Neural cell (in vitro differentiated cells): Measurements from ENCODE around the gene HAPLN2. TPM values are rescaled to one million over a fixed set of nuclear protein-coding genes. Genes with fewer than 3 reads are reported as not detected.

ENCODE experiments used
- H2AFZ ChIP-seq: fragments of 200-600, 300-800 bp; sonication (generic), shearing (Covaris generic); 2 replicates; pipeline ENCODE4 v1.6.0; 2014; ENCODE audit warnings: low read depth, mild to moderate bottlenecking, antibody characterized with exemption, low read length, moderate library complexity
- H3F3A ChIP-seq: fragments of 200-600 bp; shearing (Covaris generic); 2 replicates; pipeline ENCODE4 v1.6.1; 2016; ENCODE audit warnings: mild to moderate bottlenecking, moderate library complexity, mixed read lengths, antibody characterized with exemption, low read length; ENCODE audit not compliant: insufficient read depth, poor library complexity, severe bottlenecking
- H3K27ac ChIP-seq: fragments of 200-600, 300-800 bp; sonication (generic), shearing (Covaris generic); 2 replicates; pipeline ENCODE4 v1.5.1; 2014; ENCODE audit warnings: mild to moderate bottlenecking, low read length, moderate library complexity
- H3K27me3 ChIP-seq: fragments of 300-800, 200-600 bp; sonication (generic), shearing (Covaris generic); 2 replicates; pipeline ENCODE4 v1.6.0; 2014; ENCODE audit warnings: mild to moderate bottlenecking, low read depth, low read length, moderate library complexity; ENCODE audit not compliant: insufficient read depth
- H3K36me3 ChIP-seq: fragments of 300-800, 200-600 bp; sonication (generic), shearing (Covaris generic); 2 replicates; pipeline ENCODE4 v1.5.1; 2014; ENCODE audit warnings: mild to moderate bottlenecking, antibody characterized with exemption, low read length, moderate library complexity; ENCODE audit not compliant: insufficient read depth
- H3K4me2 ChIP-seq: fragments of 300-800, 200-600 bp; sonication (generic), shearing (Covaris generic); 2 replicates; pipeline ENCODE4 v1.6.0; 2014; ENCODE audit warnings: mild to moderate bottlenecking, low read length
- H3K4me3 ChIP-seq: fragments of 300-800, 200-600 bp; sonication (generic), shearing (Covaris generic); 2 replicates; pipeline ENCODE4 v1.5.1; 2014; ENCODE audit warnings: mild to moderate bottlenecking, low read length, moderate library complexity
- H3K79me2 ChIP-seq: fragments of 200-600 bp; shearing (Covaris generic); replicated peaks from 2 replicates; pipeline ENCODE4 v1.6.0; 2014; ENCODE audit warnings: mild to moderate bottlenecking, low read length, moderate library complexity; ENCODE audit not compliant: insufficient read depth
- H3K9ac ChIP-seq: fragments of 300-800, 200-600 bp; sonication (generic), shearing (Covaris generic); 2 replicates; pipeline ENCODE4 v1.6.1; 2016; ENCODE audit warnings: mild to moderate bottlenecking, low read length, mixed read lengths
- H3K9me2 ChIP-seq: fragments of 200-600 bp; shearing (Covaris generic); 2 replicates; pipeline ENCODE4 v1.6.1; 2016; ENCODE audit warnings: mild to moderate bottlenecking, low read length, mixed read lengths; ENCODE audit not compliant: insufficient read depth
- H3K9me3 ChIP-seq: fragments of 200-600, 300-800 bp; sonication (generic), shearing (Covaris generic); 2 replicates; pipeline ENCODE4 v1.6.1; 2016; ENCODE audit warnings: mild to moderate bottlenecking, mixed run types, low read length, moderate library complexity, mixed read lengths
- H4K20me1 ChIP-seq: fragments of 200-600 bp; shearing (Covaris generic); 2 replicates; pipeline ENCODE4 v1.6.1; 2016; ENCODE audit warnings: mild to moderate bottlenecking, mixed run types; ENCODE audit not compliant: insufficient read depth
- CTCF ChIP-seq: fragments of 450-650 bp; IDR thresholded peaks from 2 replicates; pipeline ENCODE4 v1.5.1; 2014; ENCODE audit warnings: antibody characterized with exemption, mild to moderate bottlenecking, moderate library complexity; ENCODE audit not compliant: poor library complexity, severe bottlenecking
- EP300 ChIP-seq: fragments of 450-650 bp; conservative IDR thresholded peaks from 2 replicates; pipeline ENCODE4 v1.6.1; 2014; ENCODE audit warnings: antibody characterized with exemption, mild to moderate bottlenecking, moderate library complexity; ENCODE audit not compliant: poor library complexity, severe bottlenecking
- EZH2 ChIP-seq: fragments of 200-600, 300-800 bp; shearing (Covaris generic), sonication (generic); IDR thresholded peaks from 2 replicates; pipeline ENCODE4 v1.6.1; 2014; ENCODE audit warnings: antibody characterized with exemption, low read length, borderline replicate concordance, mild to moderate bottlenecking; ENCODE audit not compliant: insufficient read depth, poor library complexity, severe bottlenecking
- MXI1 ChIP-seq: fragments of 450-650 bp; conservative IDR thresholded peaks from 2 replicates; pipeline ENCODE4 v1.6.1; 2014; ENCODE audit warnings: antibody characterized with exemption, mild to moderate bottlenecking; ENCODE audit not compliant: poor library complexity, severe bottlenecking
- POLR2AphosphoS5 ChIP-seq: IDR thresholded peaks from 2 replicates; pipeline ENCODE4 v1.6.1; 2012
- RAD21 ChIP-seq: fragments of 450-650 bp; conservative IDR thresholded peaks from 2 replicates; pipeline ENCODE4 v1.6.1; 2014; ENCODE audit warnings: antibody characterized with exemption, mild to moderate bottlenecking, moderate library complexity
- REST ChIP-seq: IDR thresholded peaks from 2 replicates; pipeline ENCODE4 v1.6.1; 2012; ENCODE audit warnings: borderline replicate concordance
- SMC3 ChIP-seq: fragments of 450-650 bp; conservative IDR thresholded peaks from 2 replicates; pipeline ENCODE4 v1.6.1; 2014; ENCODE audit warnings: antibody characterized with exemption, mild to moderate bottlenecking, moderate library complexity; ENCODE audit not compliant: poor library complexity
- TAF1 ChIP-seq: IDR thresholded peaks from 2 replicates; pipeline ENCODE4 v1.6.1; 2012; ENCODE audit warnings: low read depth
- polyA plus RNA-seq: library from polyadenylated mRNA; depleted of rRNA; stranded (reverse); fragments of >200 nt; gene quantifications from 2 replicates; pipeline ENCODE4 v1.2.3, GENCODE V29; 2014

The HAPLN2 gene
- polyA plus RNA-seq, 1 donor from 2014 or later = 22.9 TPM

GRCh38 chr1:156664046-156664766 lies 45.0 kb downstream of the HAPLN2 start:
- no peaks in the 10 kb centered on the region for H3K36me3 ChIP-seq
- H3K79me2 ChIP-seq = no peaks in the 10 kb centered on the region
- H3K27me3 ChIP-seq = no peaks in the 10 kb centered on the region
- no peak overlapping the region for H3K27ac ChIP-seq
- no peaks in the 10 kb centered on the region for H3K9me3 ChIP-seq
- no peaks in the 10 kb centered on the region for H4K20me1 ChIP-seq
- no peak overlapping the region for H3K4me2 ChIP-seq
- H3F3A ChIP-seq = no peaks in the 10 kb centered on the region
- H3K4me3 ChIP-seq = no peak overlapping the region
- TF ChIP-seq EZH2 = no peak
- TF ChIP-seq SMC3 = no peak
- TF ChIP-seq MXI1 = no peak
- TF ChIP-seq REST = no peak
- no peak for TF ChIP-seq POLR2AphosphoS5
- H2AFZ ChIP-seq = no peak overlapping the region
- no peaks in the 10 kb centered on the region for H3K9me2 ChIP-seq
- H3K9ac ChIP-seq = no peak overlapping the region

GRCh38 chr1:156664767-156665411 lies 45.7 kb downstream of the HAPLN2 start:
- Histone ChIP-seq H2AFZ (no peak overlapping the region), H3K79me2 (no peaks in the 10 kb centered on the region), H3K9me3 (no peaks in the 10 kb centered on the region), H3K4me3 (no peak overlapping the region), H3K27ac (no peak overlapping the region), H4K20me1 (no peaks in the 10 kb centered on the region), H3K9ac (no peak overlapping the region), H3K27me3 (no peaks in the 10 kb centered on the region), H3K9me2 (no peaks in the 10 kb centered on the region), H3K4me2 (no peak overlapping the region), H3F3A (no peaks in the 10 kb centered on the region), H3K36me3 (no peaks in the 10 kb centered on the region)
- TF ChIP-seq EZH2 (no peak), RAD21 (no peak), POLR2AphosphoS5 (no peak), SMC3 (no peak), MXI1 (no peak), TAF1 (no peak), REST (no peak), CTCF (no peak), EP300 (no peak)
